Skeletal muscle cell (primary cell): Measurements from ENCODE around the gene ALDH3B2.
"Not testable (repeated sequence)": the region's sequence is repeated elsewhere in the genome, so short reads cannot be mapped to it uniquely, and the experiment has no call there.

Source experiments
- DNase-seq: peaks from one replicate; pipeline ENCODE4 v3.0.0-alpha.2; 2010; ENCODE audit warnings: low read depth
- H3K4me3 ChIP-seq: 2 replicates; pipeline ENCODE4 v1.5.1; 2011; ENCODE audit warnings: low read depth, mild to moderate bottlenecking, control low read depth, low read length, moderate library complexity

The ALDH3B2 gene

GRCh38 chr11:67633758-67634365 is 40.6 kb downstream of the ALDH3B2 start:
- DNase-seq: no peak
- no peak overlapping the region for H3K4me3 ChIP-seq

- DNase-seq: no peak
- H3K4me3 ChIP-seq: no peak overlapping the region
These were observed 41.3 kb downstream of the ALDH3B2 start for GRCh38 chr11:67632982-67633755.

- H3K4me3 ChIP-seq: no peak overlapping the region
These were observed 42.0 kb downstream of the ALDH3B2 start for GRCh38 chr11:67632175-67632981.

GRCh38 chr11:67631853-67632174 is 42.6 kb downstream of the ALDH3B2 start:
- H3K4me3 ChIP-seq: no peak overlapping the region
- no peak for DNase-seq

More at GRCh38 chr11:67632175-67632981, 42.0 kb downstream of the ALDH3B2 start:
- no peak for DNase-seq

- H3K4me3 ChIP-seq: no peak overlapping the region
These were observed 43.0 kb downstream of the ALDH3B2 start for GRCh38 chr11:67631411-67631810.

GRCh38 chr11:67630943-67631331 is 43.5 kb downstream of the ALDH3B2 start:
- peak overlapping the region; percentile 74 for H3K4me3 ChIP-seq
- DNase-seq: no peak

More at GRCh38 chr11:67631411-67631810, 43.0 kb downstream of the ALDH3B2 start:
- no peak for DNase-seq

GRCh38 chr11:67630228-67630942 is 44.0 kb downstream of the ALDH3B2 start:
- DNase-seq: peak; percentile 82
- H3K4me3 ChIP-seq: peak overlapping the region; percentile 74

GRCh38 chr11:67629386-67630227 is 44.8 kb downstream of the ALDH3B2 start, which contains the start of gene NUDT8:
NUDT8 (minus strand) TSS chr11:67629937; CDS start chr11:67629911, 26 bp downstream.
- DNase-seq: peak; percentile 21
- peak within 1 kb of the TSS; percentile 74 for H3K4me3 ChIP-seq

- DNase-seq: no peak
- H3K4me3 ChIP-seq: peak overlapping the region; percentile 60
These were observed 45.6 kb downstream of the ALDH3B2 start for GRCh38 chr11:67628710-67629385.

- DNase-seq: no peak
- no peak overlapping the region for H3K4me3 ChIP-seq
These were observed 46.4 kb downstream of the ALDH3B2 start for GRCh38 chr11:67627812-67628624.

GRCh38 chr11:67627441-67627811 is 47.0 kb downstream of the ALDH3B2 start:
- H3K4me3 ChIP-seq: no peak overlapping the region
- no peak for DNase-seq

GRCh38 chr11:67626970-67627369 is 47.5 kb downstream of the ALDH3B2 start:
- DNase-seq: no peak
- H3K4me3 ChIP-seq: no peak overlapping the region

- not testable (repeated sequence) for DNase-seq, H3K4me3 ChIP-seq
These were observed 48.1 kb downstream of the ALDH3B2 start for GRCh38 chr11:67626131-67626833.

GRCh38 chr11:67623795-67624194 is 50.6 kb downstream of the ALDH3B2 start:
- not testable (repeated sequence) for H3K4me3 ChIP-seq, DNase-seq

GRCh38 chr11:67622905-67623304 is 51.5 kb downstream of the ALDH3B2 start:
- H3K4me3 ChIP-seq, DNase-seq: not testable (repeated sequence)

- DNase-seq: not testable (repeated sequence)
These were observed 52.5 kb downstream of the ALDH3B2 start for GRCh38 chr11:67621928-67622327.

GRCh38 chr11:67620621-67621020 is 53.8 kb downstream of the ALDH3B2 start:
- DNase-seq, H3K4me3 ChIP-seq: not testable (repeated sequence)

More at GRCh38 chr11:67621928-67622327, 52.5 kb downstream of the ALDH3B2 start:
- H3K4me3 ChIP-seq: not testable (repeated sequence)
